ENCODE results near the gene AP2M1.

GRCh38 chr3:184165543-184165942, 9.1 kb upstream of the AP2M1 start:
- no peak for TF ChIP-seq EZH2 (conservative IDR thresholded peaks at IDR 0.05; ENCODE audit: low read depth, low read length)
- TF ChIP-seq THYN1 (CRISPR knock-in tag; IDR thresholded peaks at IDR 0.05; ENCODE audit: borderline replicate concordance, low read depth), result no peak
- TF ChIP-seq, protein P1, sequence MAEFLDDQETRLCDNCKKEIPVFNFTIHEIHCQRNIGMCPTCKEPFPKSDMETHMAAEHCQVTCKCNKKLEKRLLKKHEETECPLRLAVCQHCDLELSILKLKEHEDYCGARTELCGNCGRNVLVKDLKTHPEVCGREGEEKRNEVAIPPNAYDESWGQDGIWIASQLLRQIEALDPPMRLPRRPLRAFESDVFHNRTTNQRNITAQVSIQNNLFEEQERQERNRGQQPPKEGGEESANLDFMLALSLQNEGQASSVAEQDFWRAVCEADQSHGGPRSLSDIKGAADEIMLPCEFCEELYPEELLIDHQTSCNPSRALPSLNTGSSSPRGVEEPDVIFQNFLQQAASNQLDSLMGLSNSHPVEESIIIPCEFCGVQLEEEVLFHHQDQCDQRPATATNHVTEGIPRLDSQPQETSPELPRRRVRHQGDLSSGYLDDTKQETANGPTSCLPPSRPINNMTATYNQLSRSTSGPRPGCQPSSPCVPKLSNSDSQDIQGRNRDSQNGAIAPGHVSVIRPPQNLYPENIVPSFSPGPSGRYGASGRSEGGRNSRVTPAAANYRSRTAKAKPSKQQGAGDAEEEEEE (CRISPR knock-in tag; IDR thresholded peaks at IDR 0.05; ENCODE audit: borderline replicate concordance), result no peak
- no peak for TF ChIP-seq SOX6 (IDR thresholded peaks at IDR 0.05)
- TF ChIP-seq SOX6 (CRISPR knock-in tag; IDR thresholded peaks at IDR 0.05), result no peak
- no peak for TF ChIP-seq ZSCAN20 (CRISPR knock-in tag; IDR thresholded peaks at IDR 0.05; ENCODE audit: borderline replicate concordance)
- no peak for TF ChIP-seq MAZ (IDR thresholded peaks at IDR 0.05; ENCODE audit: borderline replicate concordance, low read depth, low read length)
- no peak for TF ChIP-seq MAZ (CRISPR knock-in tag; IDR thresholded peaks at IDR 0.05; ENCODE audit: low read depth)
- no peak for TF ChIP-seq ZBTB7A (CRISPR knock-in tag; IDR thresholded peaks at IDR 0.05)
- TF ChIP-seq CTCF (CRISPR knock-in tag; IDR thresholded peaks at IDR 0.05), result no peak
- TF ChIP-seq CBX2 (IDR thresholded peaks at IDR 0.05; ENCODE audit: low read depth, low read length), result no peak
- TF ChIP-seq CBX2 (CRISPR knock-in tag; IDR thresholded peaks at IDR 0.05; ENCODE audit: low read depth), result no peak
- no peak for TF ChIP-seq SNRNP70 (IDR thresholded peaks at IDR 0.05; ENCODE audit: low read depth, low read length)
- no peak for TF ChIP-seq HNF4G (IDR thresholded peaks at IDR 0.05; ENCODE audit: borderline replicate concordance, low read depth, low read length)
- TF ChIP-seq HNF4G (CRISPR knock-in tag; IDR thresholded peaks at IDR 0.05; ENCODE audit: borderline replicate concordance, low read depth), result no peak
- TF ChIP-seq, protein P2, sequence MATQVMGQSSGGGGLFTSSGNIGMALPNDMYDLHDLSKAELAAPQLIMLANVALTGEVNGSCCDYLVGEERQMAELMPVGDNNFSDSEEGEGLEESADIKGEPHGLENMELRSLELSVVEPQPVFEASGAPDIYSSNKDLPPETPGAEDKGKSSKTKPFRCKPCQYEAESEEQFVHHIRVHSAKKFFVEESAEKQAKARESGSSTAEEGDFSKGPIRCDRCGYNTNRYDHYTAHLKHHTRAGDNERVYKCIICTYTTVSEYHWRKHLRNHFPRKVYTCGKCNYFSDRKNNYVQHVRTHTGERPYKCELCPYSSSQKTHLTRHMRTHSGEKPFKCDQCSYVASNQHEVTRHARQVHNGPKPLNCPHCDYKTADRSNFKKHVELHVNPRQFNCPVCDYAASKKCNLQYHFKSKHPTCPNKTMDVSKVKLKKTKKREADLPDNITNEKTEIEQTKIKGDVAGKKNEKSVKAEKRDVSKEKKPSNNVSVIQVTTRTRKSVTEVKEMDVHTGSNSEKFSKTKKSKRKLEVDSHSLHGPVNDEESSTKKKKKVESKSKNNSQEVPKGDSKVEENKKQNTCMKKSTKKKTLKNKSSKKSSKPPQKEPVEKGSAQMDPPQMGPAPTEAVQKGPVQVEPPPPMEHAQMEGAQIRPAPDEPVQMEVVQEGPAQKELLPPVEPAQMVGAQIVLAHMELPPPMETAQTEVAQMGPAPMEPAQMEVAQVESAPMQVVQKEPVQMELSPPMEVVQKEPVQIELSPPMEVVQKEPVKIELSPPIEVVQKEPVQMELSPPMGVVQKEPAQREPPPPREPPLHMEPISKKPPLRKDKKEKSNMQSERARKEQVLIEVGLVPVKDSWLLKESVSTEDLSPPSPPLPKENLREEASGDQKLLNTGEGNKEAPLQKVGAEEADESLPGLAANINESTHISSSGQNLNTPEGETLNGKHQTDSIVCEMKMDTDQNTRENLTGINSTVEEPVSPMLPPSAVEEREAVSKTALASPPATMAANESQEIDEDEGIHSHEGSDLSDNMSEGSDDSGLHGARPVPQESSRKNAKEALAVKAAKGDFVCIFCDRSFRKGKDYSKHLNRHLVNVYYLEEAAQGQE (IDR thresholded peaks at IDR 0.05; ENCODE audit: borderline replicate concordance in 1 of 2, low read depth in 1 of 2, low read length in 2 of 2), result no peak
